ENCODE results near the gene GNA12. TPM values are rescaled to one million over a fixed set of nuclear protein-coding genes. Genes with fewer than 3 reads are reported as not detected.

The GNA12 gene
- total RNA-seq, 1 donor from 2014 or later: 29.5 TPM

DNA sequence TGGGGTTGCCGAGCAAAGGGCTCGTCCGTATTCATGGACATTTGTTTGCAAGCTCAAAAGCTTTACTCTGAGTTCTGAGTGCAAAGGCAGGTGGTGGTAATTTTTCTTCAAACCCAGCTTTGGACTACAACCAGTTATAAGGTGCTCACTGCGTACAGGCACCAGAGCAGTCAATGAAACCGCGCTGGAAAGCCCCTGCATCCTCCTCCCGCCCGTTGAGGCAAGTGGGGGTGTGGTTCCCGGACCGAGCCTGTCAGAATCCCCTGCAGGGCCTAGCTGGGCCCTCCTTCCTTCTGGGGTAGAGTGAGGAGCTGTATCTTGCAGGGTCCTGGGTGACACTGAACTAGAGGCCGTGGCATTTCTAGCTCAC lies 133.8 kb downstream of the GNA12 start:
- Histone ChIP-seq H3K27ac (no peak overlapping the region), H3K4me3 (no peak overlapping the region)

DNA sequence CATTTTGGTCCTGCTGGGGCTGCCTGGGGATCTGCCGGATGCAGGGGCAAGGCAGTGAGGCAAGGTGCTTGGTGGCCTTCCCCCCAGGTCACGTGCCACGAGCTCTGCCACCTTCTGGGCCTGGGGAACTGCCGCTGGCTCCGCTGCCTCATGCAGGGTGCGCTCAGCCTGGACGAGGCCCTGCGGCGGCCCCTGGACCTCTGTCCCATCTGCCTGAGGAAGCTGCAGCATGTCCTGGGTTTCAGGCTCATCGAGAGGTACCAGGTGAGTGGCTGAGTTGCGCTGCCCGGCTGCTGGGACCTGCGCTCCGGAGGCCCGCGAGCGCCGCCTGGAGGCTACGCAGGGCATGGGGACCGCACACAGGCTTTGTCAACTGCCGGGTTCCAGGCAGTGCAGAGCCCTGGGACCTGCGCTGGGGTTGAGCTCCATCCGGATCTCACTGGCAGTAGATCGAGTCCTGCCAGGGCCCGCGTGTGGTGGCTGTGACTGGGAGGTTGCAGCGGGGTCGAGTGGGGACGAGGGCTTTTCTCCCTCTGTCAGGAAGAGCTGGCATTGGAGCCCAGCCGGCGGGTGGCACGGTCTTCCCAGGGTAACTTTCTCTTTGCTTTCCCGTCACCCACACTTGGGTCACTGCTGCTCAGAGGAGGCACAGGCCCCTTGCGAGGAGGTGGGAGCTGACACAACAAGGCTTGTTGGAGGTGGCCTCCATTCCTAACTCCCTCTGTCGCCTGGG lies 134.4 kb downstream of the GNA12 start:
- intact Hi-C loops (cut with DNase I): loop anchor here (10.0 kb wide), 1 partner anchor 1685 kb away; no protein-coding TSS in a partner anchor

More for the DNA sequence above, 133.8 kb downstream of the GNA12 start:
- no peak for DNase-seq (ENCODE audit: extremely low spot score in 2 of 2)
- H3K36me3 ChIP-seq: no peaks in the 10 kb centered on the region
- TF ChIP-seq, protein P1, sequence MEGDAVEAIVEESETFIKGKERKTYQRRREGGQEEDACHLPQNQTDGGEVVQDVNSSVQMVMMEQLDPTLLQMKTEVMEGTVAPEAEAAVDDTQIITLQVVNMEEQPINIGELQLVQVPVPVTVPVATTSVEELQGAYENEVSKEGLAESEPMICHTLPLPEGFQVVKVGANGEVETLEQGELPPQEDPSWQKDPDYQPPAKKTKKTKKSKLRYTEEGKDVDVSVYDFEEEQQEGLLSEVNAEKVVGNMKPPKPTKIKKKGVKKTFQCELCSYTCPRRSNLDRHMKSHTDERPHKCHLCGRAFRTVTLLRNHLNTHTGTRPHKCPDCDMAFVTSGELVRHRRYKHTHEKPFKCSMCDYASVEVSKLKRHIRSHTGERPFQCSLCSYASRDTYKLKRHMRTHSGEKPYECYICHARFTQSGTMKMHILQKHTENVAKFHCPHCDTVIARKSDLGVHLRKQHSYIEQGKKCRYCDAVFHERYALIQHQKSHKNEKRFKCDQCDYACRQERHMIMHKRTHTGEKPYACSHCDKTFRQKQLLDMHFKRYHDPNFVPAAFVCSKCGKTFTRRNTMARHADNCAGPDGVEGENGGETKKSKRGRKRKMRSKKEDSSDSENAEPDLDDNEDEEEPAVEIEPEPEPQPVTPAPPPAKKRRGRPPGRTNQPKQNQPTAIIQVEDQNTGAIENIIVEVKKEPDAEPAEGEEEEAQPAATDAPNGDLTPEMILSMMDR (IDR thresholded peaks at IDR 0.05): no peak
- TF ChIP-seq POLR2A (IDR thresholded peaks at IDR 0.05) (no peak), POLR2AphosphoS5 (IDR thresholded peaks at IDR 0.05; ENCODE audit: insufficient read depth in 1 of 2, low read depth in 1 of 2) (no peak)
- intact Hi-C loops (cut with DNase I): loop anchor here (10.0 kb wide), 1 partner anchor 1685 kb away; no protein-coding TSS in a partner anchor
- no peaks in the 10 kb centered on the region for H3K27me3 ChIP-seq
- H3K4me1 ChIP-seq: no peaks in the 10 kb centered on the region
- H3K9me3 ChIP-seq: no peaks in the 10 kb centered on the region

DNA sequence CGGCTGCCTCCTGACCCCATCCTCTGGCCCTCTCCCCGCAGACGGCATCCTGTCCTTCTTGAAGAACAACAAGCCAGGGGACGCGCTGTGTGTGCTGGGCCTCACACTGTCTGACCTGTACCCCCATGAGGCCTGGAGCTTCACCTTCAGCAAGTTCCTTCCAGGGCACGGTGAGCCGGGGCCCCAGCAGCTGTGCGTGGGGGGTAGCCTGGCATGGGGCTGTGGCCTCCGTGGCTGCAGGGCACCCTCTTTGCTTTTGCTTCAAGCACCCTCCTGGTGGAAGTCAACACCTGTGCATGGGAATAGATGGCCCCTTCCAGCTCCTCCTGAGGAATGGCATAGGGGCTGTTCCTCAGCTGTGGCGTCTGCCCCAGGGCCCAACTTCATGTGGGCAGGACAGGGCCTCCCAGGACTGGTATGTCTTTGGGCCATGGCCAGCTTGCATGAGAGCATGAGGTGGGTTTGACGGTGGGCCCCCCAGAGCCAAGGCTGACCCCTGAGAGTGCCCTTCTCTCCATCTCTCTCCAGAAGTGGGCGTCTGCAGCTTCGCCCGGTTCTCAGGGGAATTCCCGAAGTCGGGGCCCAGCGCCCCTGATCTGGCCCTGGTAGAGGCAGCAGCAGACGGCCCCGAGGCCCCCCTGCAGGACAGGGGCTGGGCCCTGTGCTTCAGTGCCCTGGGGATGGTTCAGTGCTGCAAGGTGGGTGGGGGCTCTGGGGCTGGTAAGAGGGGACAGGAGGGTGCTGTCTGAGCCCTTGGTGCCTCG lies 135.4 kb downstream of the GNA12 start:
- intact Hi-C loops (cut with DNase I): no loop called here
- TF ChIP-seq POLR2AphosphoS5 (IDR thresholded peaks at IDR 0.05; ENCODE audit: insufficient read depth in 1 of 2, low read depth in 1 of 2): no peak
- TF ChIP-seq POLR2A (IDR thresholded peaks at IDR 0.05): no peak
- TF ChIP-seq, protein P1 (IDR thresholded peaks at IDR 0.05): no peak
- no peak overlapping the region for H3K4me3 ChIP-seq

More for the DNA sequence above, 134.4 kb downstream of the GNA12 start:
- Histone ChIP-seq H3K27me3 (no peaks in the 10 kb centered on the region), H3K9me3 (no peaks in the 10 kb centered on the region), H3K27ac (no peak overlapping the region), H3K4me1 (no peaks in the 10 kb centered on the region), H3K4me3 (no peak overlapping the region), H3K36me3 (no peaks in the 10 kb centered on the region)
- DNase-seq (ENCODE audit: extremely low spot score in 2 of 2): no peak
- TF ChIP-seq, protein P1 (IDR thresholded peaks at IDR 0.05): peak; percentile 74 to 77 (median 75)
- TF ChIP-seq POLR2A (IDR thresholded peaks at IDR 0.05): no peak

DNA sequence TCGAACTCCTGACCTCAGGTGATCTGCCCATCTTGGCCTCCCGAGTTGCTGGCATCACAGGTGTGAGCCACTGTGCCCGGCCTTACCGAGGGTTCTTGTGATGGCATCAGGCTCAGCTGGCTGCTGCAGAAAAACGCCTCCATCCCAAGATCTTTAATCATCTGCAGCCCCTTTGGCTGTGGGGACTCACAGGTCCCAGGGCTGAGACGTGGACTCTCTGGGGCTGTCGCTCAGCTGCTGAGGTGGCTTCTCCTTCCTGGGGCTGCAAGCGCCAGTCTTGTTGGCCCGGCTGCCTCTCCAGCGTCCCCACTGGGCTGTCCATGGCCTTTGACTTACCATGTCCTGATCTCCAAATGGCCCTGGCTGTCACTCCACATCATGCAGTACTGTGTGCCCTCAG lies 136.1 kb downstream of the GNA12 start:
- no peaks in the 10 kb centered on the region for H3K4me1 ChIP-seq
- H3K4me3 ChIP-seq: no peak overlapping the region
- DNase-seq (ENCODE audit: extremely low spot score in 2 of 2): no peak
- H3K9me3 ChIP-seq: no peaks in the 10 kb centered on the region
- no peak overlapping the region for H3K27ac ChIP-seq
- no peaks in the 10 kb centered on the region for H3K27me3 ChIP-seq
- intact Hi-C loops (cut with DNase I): no loop called here
- H3K36me3 ChIP-seq: no peaks in the 10 kb centered on the region
- TF ChIP-seq POLR2A (IDR thresholded peaks at IDR 0.05) (no peak), POLR2AphosphoS5 (IDR thresholded peaks at IDR 0.05; ENCODE audit: insufficient read depth in 1 of 2, low read depth in 1 of 2) (no peak)
- TF ChIP-seq, protein P1 (IDR thresholded peaks at IDR 0.05): no peak

More for the DNA sequence above, 135.4 kb downstream of the GNA12 start:
- Histone ChIP-seq H3K36me3 (no peaks in the 10 kb centered on the region), H3K9me3 (no peaks in the 10 kb centered on the region), H3K4me1 (no peaks in the 10 kb centered on the region), H3K27ac (no peak overlapping the region), H3K27me3 (no peaks in the 10 kb centered on the region)
- no peak for DNase-seq (ENCODE audit: extremely low spot score in 2 of 2)

DNA sequence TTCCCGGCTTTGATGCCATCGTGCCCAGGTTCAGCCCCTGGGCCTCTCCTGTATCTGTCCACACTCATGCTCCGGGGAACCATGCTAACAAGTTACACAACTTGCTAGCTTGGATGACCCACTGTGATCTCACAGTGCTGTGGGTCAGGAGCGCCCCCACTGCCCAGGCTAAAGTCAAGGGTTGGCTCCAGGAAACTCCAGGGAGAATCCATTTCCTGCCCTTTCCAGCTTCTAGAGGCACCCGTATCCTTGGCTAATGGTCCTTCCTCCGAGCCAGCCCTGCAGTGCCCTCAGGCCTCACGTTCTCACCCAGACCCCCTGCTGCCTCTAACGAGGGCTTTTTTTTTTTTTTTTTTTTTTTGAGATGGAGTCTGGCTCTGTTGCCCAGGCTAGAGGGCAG lies 136.6 kb downstream of the GNA12 start:
- Histone ChIP-seq H3K9me3 (no peaks in the 10 kb centered on the region), H3K36me3 (no peaks in the 10 kb centered on the region), H3K4me1 (no peaks in the 10 kb centered on the region), H3K27ac (no peak overlapping the region), H3K27me3 (no peaks in the 10 kb centered on the region), H3K4me3 (no peak overlapping the region)
- intact Hi-C loops (cut with DNase I): no loop called here
- no peak for TF ChIP-seq POLR2A (IDR thresholded peaks at IDR 0.05)
- no peak for DNase-seq (ENCODE audit: extremely low spot score in 2 of 2)

All from vagina (tissue), 2 donors.